SHP77 treated with DMSO at 0.1 percent for 48 hours (cell line): ENCODE measurements around the gene ASAP3.
"Not testable (repeated sequence)": the region's sequence is repeated elsewhere in the genome, so short reads cannot be mapped to it uniquely, and the experiment has no call there.

Experiments
- DNase-seq: peaks from one replicate; lab custom pipeline; 2025; lab: John Stamatoyannopoulos, UW

ASAP3 gene

DNA sequence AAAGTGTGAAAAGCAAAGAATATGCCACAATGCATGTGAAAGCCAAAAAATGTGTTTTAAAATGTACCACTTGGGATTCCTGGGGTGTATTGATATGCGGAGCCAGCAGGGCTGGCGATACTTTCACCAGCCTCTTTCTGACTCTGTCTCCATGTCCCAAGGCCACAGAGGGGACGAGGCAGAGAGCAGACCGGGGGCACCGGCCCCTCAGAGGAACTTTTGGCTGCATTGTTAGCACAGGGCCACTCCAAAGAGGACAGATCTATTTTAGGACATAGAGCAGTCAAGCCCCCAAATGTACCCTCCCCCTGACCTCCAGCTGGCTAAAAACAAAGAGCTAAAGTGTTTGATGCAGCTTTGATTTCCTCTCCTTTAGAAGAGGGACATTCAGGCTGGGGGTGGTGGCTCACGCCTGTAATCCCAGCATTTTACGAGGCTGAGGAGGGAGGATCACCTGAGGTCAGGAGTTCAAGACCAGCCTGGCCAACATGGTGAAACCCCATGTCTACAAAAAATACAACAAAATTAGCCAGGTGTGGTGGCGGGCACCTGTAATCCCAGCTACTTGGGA, 88.7 kb downstream of the ASAP3 start:
- no peak for DNase-seq

DNA sequence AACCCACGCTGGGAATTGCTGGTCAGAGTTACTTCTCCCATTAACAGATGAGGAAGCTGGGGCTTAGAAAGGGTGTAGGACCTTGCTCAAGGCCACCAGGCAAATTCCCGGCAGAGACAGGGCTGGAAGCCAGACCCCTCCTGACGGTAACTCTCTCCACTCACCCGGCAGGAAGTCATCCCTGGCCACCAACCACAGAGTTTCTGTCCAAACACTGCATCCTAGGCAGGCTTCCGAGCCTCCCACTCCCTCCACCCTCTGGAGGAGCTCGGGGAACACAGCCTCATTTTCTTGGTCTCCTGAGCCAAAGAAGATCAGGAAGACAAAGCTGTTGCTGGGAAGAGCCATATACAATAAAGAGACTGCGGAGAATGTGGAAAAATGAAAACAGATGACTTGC, 89.3 kb downstream of the ASAP3 start:
- DNase-seq = peak; percentile 52

DNA sequence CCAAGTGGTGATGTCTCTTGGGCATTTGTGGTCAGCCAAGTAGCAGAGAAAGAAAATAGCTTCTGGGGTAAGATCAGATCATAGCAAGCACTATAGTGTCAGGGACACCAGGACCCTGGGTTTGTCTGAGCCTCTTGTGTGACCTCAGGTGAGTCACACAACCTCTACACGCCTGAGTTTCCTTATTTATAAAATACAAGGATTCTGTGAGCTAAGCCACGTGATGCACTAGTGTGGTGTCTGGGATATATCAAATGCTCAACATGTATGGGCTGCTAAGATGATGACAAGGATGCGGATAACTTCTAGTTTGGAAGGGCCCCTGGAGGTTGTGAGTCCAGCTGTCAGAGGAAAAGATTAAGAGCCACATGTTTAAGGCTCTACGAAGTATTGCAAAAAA, 89.8 kb downstream of the ASAP3 start:
- no peak for DNase-seq

DNA sequence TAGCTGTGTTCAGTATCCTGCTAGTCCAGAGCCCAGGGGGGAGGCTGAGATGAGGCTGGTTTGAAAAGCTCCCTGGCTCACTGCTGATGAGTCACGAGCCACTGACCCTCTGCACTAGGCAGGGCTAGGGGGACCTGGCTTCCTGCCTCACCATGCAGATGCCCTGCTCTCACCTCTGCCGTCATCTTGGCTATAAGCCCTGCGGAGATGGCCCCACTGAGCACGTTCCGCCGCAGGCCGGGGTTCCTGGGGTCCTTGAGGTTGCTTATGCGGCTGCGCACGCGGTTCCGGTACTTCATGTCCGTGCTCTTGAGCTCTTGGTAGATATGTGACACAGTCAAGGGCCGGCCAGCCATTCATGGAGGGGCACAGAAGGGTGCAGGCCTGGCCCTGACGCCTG, 90.3 kb downstream of the ASAP3 start:
- peak; percentile 20 for DNase-seq

DNA sequence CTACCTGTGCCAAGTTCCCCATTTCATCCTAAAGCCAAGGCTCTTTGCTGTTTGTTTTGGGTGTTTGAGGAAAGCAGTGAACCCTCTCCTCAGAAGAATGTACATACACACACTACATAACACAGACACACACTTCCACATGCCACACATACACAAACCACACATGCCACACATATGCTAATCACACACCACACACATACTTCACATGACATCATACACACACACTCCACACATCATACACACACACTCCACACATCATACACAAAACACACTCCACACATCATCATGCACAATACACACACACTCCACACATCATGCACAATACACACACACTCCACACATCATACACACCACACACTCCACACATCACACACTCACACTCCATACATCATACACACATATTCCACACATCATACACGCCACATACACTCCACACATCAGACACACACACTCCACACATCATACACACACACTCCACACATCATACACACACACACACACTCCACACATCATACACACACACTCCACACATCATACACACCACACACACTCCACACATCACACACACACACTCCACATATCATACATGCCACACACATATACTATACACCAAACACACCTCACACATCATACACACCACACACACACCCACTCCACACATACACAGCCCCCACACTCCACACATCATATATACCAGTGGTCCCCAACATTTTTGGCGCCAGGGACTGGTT, 91.7 kb downstream of the ASAP3 start:
- no peak for DNase-seq

DNA sequence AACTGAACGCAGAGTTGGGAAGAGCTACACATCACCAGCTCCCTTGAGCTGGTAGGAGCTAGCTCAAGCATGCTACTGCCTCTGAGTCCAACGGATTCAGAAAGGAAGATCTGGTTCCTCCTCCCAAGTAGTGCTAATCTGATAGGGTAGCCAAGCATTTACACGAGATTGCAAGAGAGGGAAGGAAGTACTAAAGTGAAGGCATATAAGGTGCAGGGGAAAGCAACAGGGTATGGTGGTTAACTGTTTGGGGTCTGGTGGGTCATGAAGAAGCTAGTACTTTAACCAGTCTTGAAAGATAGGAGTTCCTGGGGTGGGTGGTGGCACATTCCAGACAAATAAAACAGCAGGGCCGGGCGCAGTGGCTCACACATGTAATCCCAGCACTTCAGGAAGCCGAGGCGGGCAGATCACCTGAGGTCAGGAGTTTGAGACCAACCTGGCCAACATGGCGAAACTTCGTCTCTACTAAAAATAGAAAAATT, 94.1 kb downstream of the ASAP3 start:
- no peak for DNase-seq

DNA sequence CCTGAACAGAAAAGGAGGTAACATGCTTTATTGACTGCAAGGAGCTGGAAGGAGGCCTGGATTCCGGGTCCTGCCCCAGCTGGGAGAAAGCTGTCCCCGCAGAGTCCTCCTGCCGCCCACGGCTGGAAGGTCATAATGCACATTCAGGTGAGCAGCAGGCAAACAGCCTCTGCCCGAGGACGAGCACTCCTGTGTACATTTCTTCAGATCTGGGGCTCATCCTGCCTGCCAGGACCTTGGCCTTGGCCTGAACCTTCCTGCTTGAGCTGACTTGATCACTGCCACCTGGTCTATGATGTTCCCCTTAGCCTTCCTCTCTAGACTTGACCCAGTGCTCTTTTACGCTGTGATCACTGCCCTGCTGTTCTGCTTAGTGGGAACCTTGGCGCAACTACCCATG, 96.5 kb downstream of the ASAP3 start:
- DNase-seq = no peak

DNA sequence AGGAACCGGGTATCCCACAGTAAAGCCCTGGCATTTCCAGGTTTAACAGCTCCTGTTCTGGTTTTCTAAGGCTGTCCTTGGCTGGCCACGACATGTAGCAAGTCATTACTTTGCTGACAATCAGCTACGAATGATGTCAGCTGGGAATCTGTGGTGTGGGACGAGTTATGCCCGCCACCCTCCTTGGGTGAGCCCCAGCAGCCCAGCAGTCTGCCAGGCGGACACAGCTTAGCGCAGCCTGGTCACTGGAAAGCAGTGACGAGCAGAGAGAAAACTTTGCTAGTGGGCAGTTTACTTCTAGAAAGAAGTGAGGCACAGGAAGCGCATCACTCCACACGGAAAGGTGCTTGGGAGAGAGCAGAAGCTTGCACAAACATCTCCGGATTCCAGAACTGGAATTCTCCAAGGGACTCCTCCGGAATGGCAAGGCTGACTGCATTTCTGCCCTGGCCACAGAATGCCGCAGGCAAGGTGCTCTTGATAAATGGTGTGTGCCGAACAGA, 98.8 kb downstream of the ASAP3 start:
- DNase-seq = no peak

DNA sequence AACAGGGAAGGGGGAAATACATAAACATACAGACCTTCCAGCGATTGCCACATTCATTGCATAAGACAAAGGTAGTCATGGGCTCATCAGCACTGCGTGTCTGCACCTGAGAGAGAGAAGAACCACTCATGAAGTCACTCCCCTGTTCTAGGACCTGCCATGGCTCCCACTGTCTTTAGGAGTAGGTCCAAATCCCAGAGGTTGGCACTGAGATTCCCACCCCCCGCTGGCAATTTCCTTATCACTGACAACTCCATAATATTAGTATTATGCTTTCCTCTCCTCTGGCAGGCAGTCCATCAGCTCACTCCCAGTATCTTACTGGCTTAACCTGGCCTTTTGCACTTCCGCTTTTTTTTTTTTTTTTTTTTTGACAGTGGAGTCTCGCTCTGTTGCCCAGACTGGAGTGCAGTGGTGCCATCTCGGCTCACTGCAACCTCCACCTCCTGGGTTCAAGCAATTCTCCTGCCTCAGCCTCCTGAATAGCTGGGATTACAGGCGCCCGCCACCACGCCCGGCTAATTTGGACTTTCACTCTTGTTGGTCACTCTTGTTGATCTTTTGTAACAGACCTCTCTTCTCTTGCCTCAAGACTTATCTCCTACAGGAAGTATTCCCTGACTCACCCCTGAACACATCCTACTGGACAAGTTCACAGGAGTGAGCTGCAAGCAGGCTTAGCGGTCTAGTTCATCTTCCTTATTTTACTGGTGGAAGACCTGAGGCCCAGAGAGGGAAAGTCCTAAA, 99.5 kb downstream of the ASAP3 start:
- no peak for DNase-seq

DNA sequence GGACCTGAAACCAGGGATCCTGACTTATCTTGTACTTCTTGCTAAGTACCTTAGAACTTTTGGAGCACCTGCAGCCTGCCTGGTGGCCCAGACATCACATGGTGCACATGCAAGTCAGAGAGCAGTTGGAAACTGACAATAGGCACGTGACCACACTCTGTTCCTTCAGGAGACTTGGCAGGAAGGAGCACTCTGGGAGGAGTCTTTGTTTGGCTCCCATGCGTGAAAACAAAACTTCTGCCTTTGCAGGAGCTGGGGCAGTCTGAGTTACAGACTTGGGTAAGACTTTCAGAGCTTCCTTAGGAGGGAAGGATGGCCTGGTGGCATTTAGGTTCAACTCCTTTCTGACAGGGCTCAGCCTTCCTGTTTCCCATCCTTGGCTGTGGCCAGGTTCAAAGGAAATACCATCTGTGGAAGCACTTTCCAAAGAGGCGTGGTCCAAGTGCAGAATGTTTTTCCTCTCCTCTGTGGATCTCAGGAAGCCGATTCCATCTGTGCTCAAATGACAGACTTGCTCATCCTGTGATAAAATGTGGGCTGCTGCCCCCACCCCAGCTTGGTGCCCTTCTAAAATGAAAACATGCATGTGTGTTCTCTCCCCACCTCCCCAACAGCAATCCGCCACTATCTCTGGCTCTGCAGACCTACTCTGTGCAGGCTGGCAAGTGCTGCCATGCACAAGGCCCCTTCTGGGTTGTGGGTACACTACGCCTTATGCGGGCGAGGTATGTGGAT, 100.2 kb downstream of the ASAP3 start:
- DNase-seq = no peak

DNA sequence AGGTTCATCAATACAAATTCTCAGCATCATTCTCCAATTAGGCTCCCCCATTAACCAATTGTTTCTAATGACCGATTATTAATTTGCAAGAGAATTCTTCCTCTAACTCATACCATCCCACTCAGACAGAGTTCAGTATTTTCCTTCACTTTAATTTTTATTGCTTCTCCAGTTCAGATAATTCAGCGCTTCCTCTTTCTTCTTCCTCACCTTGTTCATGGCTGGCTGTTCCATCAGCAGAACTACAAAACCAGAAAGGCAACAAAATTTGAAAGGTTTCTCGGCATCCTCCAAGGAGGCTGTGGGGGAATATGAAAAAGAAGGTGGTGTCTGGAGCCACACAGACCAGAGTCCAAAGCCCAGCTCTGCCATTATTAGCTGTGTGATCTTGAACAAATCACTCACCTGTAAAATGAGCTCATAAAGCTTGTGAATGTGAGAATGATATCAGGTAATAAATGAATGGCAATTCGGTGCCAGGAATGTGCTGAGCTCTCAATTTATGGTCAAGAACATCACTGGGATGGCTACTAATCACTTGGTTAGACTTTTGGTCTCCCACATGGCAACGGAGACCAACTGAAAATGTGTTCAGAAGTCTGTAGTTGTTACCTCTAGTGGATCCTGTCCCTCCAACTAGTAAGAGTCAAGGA, 102.6 kb downstream of the ASAP3 start:
- no peak for DNase-seq

DNA sequence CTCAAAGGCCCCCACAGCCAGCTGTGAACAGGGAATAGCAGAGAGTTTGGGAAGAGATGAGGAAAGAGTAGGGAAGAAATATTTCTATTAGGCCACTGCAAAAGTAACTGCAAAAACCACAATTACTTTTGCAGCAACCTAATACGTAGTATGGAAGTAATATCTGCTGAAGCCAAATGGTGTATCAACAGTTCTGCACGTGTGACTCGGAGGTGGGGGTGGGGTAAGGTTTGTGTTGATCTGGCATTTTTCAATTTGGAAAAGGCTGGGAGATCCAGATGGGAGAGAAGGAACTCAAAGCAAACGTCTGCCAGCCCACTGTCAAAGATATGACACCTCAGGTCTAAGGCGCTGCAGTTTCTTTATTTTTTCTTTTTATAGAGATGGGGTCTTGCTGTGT, 103.3 kb downstream of the ASAP3 start:
- DNase-seq = no peak

DNA sequence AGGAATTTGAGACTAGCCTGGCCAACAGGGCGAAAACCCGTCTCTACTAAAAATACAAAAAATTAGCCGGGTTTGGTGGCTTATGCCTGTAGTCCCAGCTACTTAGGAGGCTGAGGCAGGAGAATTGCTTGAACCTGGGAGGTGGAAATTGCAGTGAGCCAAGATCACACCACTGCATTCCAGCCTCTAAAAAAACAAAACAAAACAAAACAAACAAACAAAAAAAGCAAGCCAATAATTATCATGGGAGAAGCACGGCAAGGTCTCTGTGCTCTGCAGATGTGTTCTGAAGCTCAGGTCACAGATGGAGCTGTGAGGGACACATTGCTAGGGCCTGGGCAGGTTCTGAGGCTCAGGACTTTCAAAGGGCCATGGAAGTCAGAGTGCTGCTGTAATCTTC, 103.7 kb downstream of the ASAP3 start:
- not testable (repeated sequence) for DNase-seq
